ENCODE measurements around the gene HIP1.

DNA sequence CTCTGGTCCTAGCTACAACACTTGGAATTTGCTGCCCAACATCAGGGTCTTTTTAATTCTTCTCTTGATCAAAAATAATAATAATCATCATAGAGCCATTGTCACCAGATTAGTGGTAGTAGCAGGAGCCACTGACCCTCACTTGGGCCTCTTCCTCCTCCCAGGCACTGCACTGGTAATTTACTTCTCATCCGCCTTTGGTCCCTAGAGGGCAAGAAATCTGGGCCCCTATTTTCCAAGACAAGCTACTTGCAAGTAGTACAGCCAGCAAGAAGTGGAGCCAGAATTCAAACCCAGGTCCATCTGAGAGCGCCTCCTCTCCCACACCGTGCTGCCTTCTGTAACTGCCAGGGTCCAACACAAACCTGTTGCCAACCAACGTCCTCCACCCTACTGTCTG is 125.4 kb downstream of the HIP1 start:
- no peak for TF ChIP-seq ASH2L (IDR thresholded peaks at IDR 0.05; ENCODE audit: insufficient read length, low read depth, low read length)
- TF ChIP-seq NR1H2 (CRISPR knock-in tag; IDR thresholded peaks at IDR 0.05; ENCODE audit: borderline replicate concordance, low read depth) = no peak
- no peak for TF ChIP-seq HNF4A (CRISPR knock-in tag; IDR thresholded peaks at IDR 0.05)
- TF ChIP-seq SMC3 (IDR thresholded peaks at IDR 0.05; ENCODE audit: low read length) = no peak
- TF ChIP-seq, protein P1, sequence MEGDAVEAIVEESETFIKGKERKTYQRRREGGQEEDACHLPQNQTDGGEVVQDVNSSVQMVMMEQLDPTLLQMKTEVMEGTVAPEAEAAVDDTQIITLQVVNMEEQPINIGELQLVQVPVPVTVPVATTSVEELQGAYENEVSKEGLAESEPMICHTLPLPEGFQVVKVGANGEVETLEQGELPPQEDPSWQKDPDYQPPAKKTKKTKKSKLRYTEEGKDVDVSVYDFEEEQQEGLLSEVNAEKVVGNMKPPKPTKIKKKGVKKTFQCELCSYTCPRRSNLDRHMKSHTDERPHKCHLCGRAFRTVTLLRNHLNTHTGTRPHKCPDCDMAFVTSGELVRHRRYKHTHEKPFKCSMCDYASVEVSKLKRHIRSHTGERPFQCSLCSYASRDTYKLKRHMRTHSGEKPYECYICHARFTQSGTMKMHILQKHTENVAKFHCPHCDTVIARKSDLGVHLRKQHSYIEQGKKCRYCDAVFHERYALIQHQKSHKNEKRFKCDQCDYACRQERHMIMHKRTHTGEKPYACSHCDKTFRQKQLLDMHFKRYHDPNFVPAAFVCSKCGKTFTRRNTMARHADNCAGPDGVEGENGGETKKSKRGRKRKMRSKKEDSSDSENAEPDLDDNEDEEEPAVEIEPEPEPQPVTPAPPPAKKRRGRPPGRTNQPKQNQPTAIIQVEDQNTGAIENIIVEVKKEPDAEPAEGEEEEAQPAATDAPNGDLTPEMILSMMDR (CRISPR knock-in tag; IDR thresholded peaks at IDR 0.05) = no peak
- no peak for TF ChIP-seq ZNF383 (CRISPR knock-in tag; IDR thresholded peaks at IDR 0.05; ENCODE audit: borderline replicate concordance)
- TF ChIP-seq ZBTB38 (CRISPR knock-in tag; IDR thresholded peaks at IDR 0.05) = no peak
- no peak for TF ChIP-seq YY1 (IDR thresholded peaks at IDR 0.05; ENCODE audit: insufficient read depth, insufficient replicate concordance, low read depth, low read length)
- TF ChIP-seq FOXA1 (IDR thresholded peaks at IDR 0.05) = no peak
- no peak for TF ChIP-seq FOXA1 (CRISPR knock-in tag; IDR thresholded peaks at IDR 0.05)
- TF ChIP-seq ZFX (CRISPR knock-in tag; IDR thresholded peaks at IDR 0.05; ENCODE audit: low read depth) = no peak

All from HepG2 (cell line).